DOHH2 (cell line): ENCODE data around the gene ZBED5.
A peak's percentile ranks its signal among the peaks of the same experiment; 100 is the strongest.

Source experiments
- H3F3A ChIP-seq: fragments of 200-600 bp; sonication (generic), shearing (Covaris generic); 2 replicates; pipeline ENCODE4 v1.6.0; 2016; ENCODE audit warnings: antibody characterized with exemption, mild to moderate bottlenecking; ENCODE audit not compliant: control insufficient read depth, insufficient read depth
- H3K27ac ChIP-seq: fragments of 200-600 bp; sonication (generic); 2 replicates; pipeline ENCODE4 v1.5.1; 2014; ENCODE audit warnings: low read depth, mild to moderate bottlenecking, low read length, moderate library complexity
- H3K27me3 ChIP-seq: fragments of 200-600 bp; sonication (generic); 2 replicates; pipeline ENCODE4 v1.6.1; 2014; ENCODE audit warnings: mild to moderate bottlenecking, low read length, mixed read lengths; ENCODE audit not compliant: control insufficient read depth
- H3K36me3 ChIP-seq: fragments of 200-600 bp; sonication (generic); 2 replicates; pipeline ENCODE4 v1.6.1; 2014; ENCODE audit warnings: mild to moderate bottlenecking, low read length, moderate library complexity, mixed read lengths; ENCODE audit not compliant: control insufficient read depth
- H3K4me1 ChIP-seq: fragments of 200-600 bp; sonication (generic); 2 replicates; pipeline ENCODE4 v1.6.1; 2014; ENCODE audit warnings: mild to moderate bottlenecking, low read length, mixed read lengths; ENCODE audit not compliant: control insufficient read depth
- H3K4me2 ChIP-seq: fragments of 200-600 bp; sonication (generic); 2 replicates; pipeline ENCODE4 v1.6.0; 2014; ENCODE audit warnings: mild to moderate bottlenecking, low read length, moderate library complexity
- H3K4me3 ChIP-seq: fragments of 200-600 bp; sonication (generic); 2 replicates; pipeline ENCODE4 v1.5.1; 2014; ENCODE audit warnings: mild to moderate bottlenecking, low read length, mixed read lengths
- H3K79me2 ChIP-seq: fragments of 200-600 bp; sonication (generic); 2 replicates; pipeline ENCODE4 v1.6.1; 2014; ENCODE audit warnings: mild to moderate bottlenecking, low read length, mixed read lengths; ENCODE audit not compliant: control insufficient read depth
- H3K9me2 ChIP-seq: fragments of 200-600 bp; sonication (generic); replicated peaks from 2 replicates; pipeline ENCODE4 v1.6.1; 2014; ENCODE audit warnings: mild to moderate bottlenecking, low read length, mixed read lengths; ENCODE audit not compliant: control insufficient read depth
- H3K9me3 ChIP-seq: fragments of 200-600 bp; sonication (generic); 2 replicates; pipeline ENCODE4 v1.6.1; 2014; ENCODE audit warnings: antibody characterized with exemption, low read length, mixed read lengths; ENCODE audit not compliant: control insufficient read depth, insufficient read depth
- H4K20me1 ChIP-seq: fragments of 200-600 bp; sonication (generic); 2 replicates; pipeline ENCODE4 v1.6.0; 2014; ENCODE audit warnings: low read depth, mild to moderate bottlenecking, antibody characterized with exemption, low read length, moderate library complexity; ENCODE audit not compliant: control insufficient read depth, insufficient read depth
- EZH2phosphoT487 ChIP-seq: fragments of 200-600 bp; sonication (generic); IDR thresholded peaks from 2 replicates; pipeline ENCODE4 v1.6.1; 2017; ENCODE audit warnings: borderline replicate concordance, mild to moderate bottlenecking, antibody characterized with exemption, low read length, moderate library complexity, mixed read lengths
- TF ChIP-seq, protein P1 (sequence below): fragments of 200-600 bp; sonication (generic); IDR thresholded peaks from one replicate; pipeline ENCODE4 v1.5.1; 2014; ENCODE audit warnings: antibody characterized with exemption, mild to moderate bottlenecking, low read depth, low read length; ENCODE audit not compliant: poor library complexity, severe bottlenecking

Gene ZBED5

DNA sequence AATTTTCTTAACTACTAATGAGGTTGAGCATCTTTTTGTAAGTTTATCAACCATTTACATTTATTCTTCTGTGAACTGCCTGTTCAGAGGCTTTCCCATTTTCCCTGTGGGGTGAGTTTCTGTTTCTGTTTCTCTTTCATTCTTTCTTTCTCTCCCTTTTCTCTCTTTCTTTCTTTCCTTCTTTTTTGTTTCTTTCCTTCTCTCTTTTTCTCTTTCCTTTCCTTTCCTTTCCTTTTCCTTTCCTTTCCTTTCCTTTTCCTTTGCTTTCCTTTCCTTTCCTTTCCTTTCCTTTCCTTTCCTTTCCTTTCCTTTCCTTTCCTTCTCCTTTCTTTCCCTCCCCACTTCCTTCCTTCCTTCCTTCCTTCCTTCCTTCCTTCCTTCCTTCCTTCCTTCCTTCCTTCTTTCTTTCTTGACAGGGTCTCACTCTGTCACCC, 8.0 kb upstream of the ZBED5 start:
- Histone ChIP-seq H3K79me2 (peaks cover 1% of the 10 kb centered on the region), H3K27ac (no peak overlapping the region), H3F3A (peaks cover 16% of the 10 kb centered on the region), H3K4me1 (peaks cover 20% of the 10 kb centered on the region), H3K9me3 (no peaks in the 10 kb centered on the region), H3K4me2 (no peak overlapping the region), H4K20me1 (no peaks in the 10 kb centered on the region), H3K4me3 (no peak overlapping the region), H3K9me2 (no peaks in the 10 kb centered on the region), H3K36me3 (no peaks in the 10 kb centered on the region), H3K27me3 (no peaks in the 10 kb centered on the region)
- no peak for TF ChIP-seq EZH2phosphoT487
- TF ChIP-seq, protein P1, sequence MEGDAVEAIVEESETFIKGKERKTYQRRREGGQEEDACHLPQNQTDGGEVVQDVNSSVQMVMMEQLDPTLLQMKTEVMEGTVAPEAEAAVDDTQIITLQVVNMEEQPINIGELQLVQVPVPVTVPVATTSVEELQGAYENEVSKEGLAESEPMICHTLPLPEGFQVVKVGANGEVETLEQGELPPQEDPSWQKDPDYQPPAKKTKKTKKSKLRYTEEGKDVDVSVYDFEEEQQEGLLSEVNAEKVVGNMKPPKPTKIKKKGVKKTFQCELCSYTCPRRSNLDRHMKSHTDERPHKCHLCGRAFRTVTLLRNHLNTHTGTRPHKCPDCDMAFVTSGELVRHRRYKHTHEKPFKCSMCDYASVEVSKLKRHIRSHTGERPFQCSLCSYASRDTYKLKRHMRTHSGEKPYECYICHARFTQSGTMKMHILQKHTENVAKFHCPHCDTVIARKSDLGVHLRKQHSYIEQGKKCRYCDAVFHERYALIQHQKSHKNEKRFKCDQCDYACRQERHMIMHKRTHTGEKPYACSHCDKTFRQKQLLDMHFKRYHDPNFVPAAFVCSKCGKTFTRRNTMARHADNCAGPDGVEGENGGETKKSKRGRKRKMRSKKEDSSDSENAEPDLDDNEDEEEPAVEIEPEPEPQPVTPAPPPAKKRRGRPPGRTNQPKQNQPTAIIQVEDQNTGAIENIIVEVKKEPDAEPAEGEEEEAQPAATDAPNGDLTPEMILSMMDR: no peak

- H3F3A ChIP-seq: peaks cover 16% of the 10 kb centered on the region
- H3K27ac ChIP-seq: no peak overlapping the region
- H3K27me3 ChIP-seq: no peaks in the 10 kb centered on the region
- peaks cover 21% of the 10 kb centered on the region for H3K4me1 ChIP-seq
- H3K4me3 ChIP-seq: no peak overlapping the region
- no peaks in the 10 kb centered on the region for H4K20me1 ChIP-seq
- no peaks in the 10 kb centered on the region for H3K9me3 ChIP-seq
- H3K9me2 ChIP-seq: no peaks in the 10 kb centered on the region
- no peak for TF ChIP-seq EZH2phosphoT487
- TF ChIP-seq, protein P1: no peak
- H3K4me2 ChIP-seq: no peak overlapping the region
- H3K79me2 ChIP-seq: peaks cover 13% of the 10 kb centered on the region
- H3K36me3 ChIP-seq: no peaks in the 10 kb centered on the region
Measured at GRCh38 chr11:10864688-10865087, 6.8 kb upstream of the ZBED5 start.

GRCh38 chr11:10862446-10862845, 4.6 kb upstream of the ZBED5 start:
- H3K27me3 ChIP-seq: no peaks in the 10 kb centered on the region
- H3K79me2 ChIP-seq: peaks cover 28% of the 10 kb centered on the region
- H3K9me3 ChIP-seq: no peaks in the 10 kb centered on the region
- H3K4me3 ChIP-seq: no peak overlapping the region
- H3K9me2 ChIP-seq: no peaks in the 10 kb centered on the region
- peaks cover 10% of the 10 kb centered on the region for H3K36me3 ChIP-seq
- peak overlapping the region; percentile 15; the same call in 1 of the 2 replicates for H3K4me2 ChIP-seq
- TF ChIP-seq EZH2phosphoT487: no peak
- TF ChIP-seq, protein P1: no peak
- no peak overlapping the region for H3K27ac ChIP-seq
- H3F3A ChIP-seq: peaks cover 16% of the 10 kb centered on the region
- H3K4me1 ChIP-seq: peaks cover 21% of the 10 kb centered on the region
- no peaks in the 10 kb centered on the region for H4K20me1 ChIP-seq
